Panc1 (cell line): ENCODE data around the gene DIPK1B. TPM values are rescaled to one million over a fixed set of nuclear protein-coding genes. Genes with fewer than 3 reads are reported as not detected.

Experiments
- ATAC-seq: fragments of 200-7000 bp; cut with Tn5 transposase; 2 replicates; pipeline ENCODE4 v1.9.1; 2020; ENCODE audit warnings: mild to moderate bottlenecking, moderate library complexity
- BruUV-seq: library from RNA; stranded (reverse); fragments of 400-500 nt; replicated peaks from 2 replicates; lab custom pipeline; 2021; lab: Mats Ljungman, UMichigan
- CTCF ChIA-PET: fragments of 300-600 bp; sonication (Branson Sonifier 250); formaldehyde crosslinking; loops from one replicate; lab custom pipeline; 2022; ENCODE audit warnings: antibody characterized with exemption; lab: Charles Lee
- POLR2A ChIA-PET: fragments of 300-600 bp; sonication (Branson Sonifier 250); formaldehyde crosslinking; loops from one replicate; lab custom pipeline; 2022; ENCODE audit warnings: antibody characterized with exemption; lab: Charles Lee
- DNase-seq: peaks from one replicate; pipeline ENCODE4 v3.0.0-alpha.2; 2010; ENCODE audit warnings: low read depth, low spot score
- H3K27ac ChIP-seq: 2 replicates; pipeline ENCODE4 v1.5.1; 2011; ENCODE audit warnings: mild to moderate bottlenecking, low read length, inconsistent platforms
- H3K27me3 ChIP-seq: fragments of 200-500 bp; sonication (Bioruptor generic); 2 replicates; pipeline ENCODE4 v1.6.0; 2014; ENCODE audit warnings: low read length, inconsistent platforms; ENCODE audit not compliant: control insufficient read depth, insufficient read depth
- H3K36me3 ChIP-seq: fragments of 200-500 bp; sonication (Bioruptor generic); 2 replicates; pipeline ENCODE4 v1.5.1; 2014; ENCODE audit warnings: inconsistent platforms, mild to moderate bottlenecking, low read length, moderate library complexity; ENCODE audit not compliant: control insufficient read depth, insufficient read depth
- H3K4me1 ChIP-seq: 2 replicates; pipeline ENCODE4 v1.5.1; 2011; ENCODE audit warnings: inconsistent platforms, mild to moderate bottlenecking, low read length, moderate library complexity; ENCODE audit not compliant: control insufficient read depth, insufficient read depth
- H3K4me3 ChIP-seq, 2 experiments: 2 replicates each; pipeline ENCODE4 v1.5.1; 2011 to 2012; ENCODE audit warnings: low read depth in 2 of 2, low read length in 2 of 2, mild to moderate bottlenecking in 2 of 2, inconsistent platforms in 1 of 2, moderate library complexity in 1 of 2
- H3K9me3 ChIP-seq: fragments of 200-500 bp; sonication (Bioruptor generic); 2 replicates; pipeline ENCODE4 v1.5.1; 2014; ENCODE audit warnings: low read depth, mild to moderate bottlenecking, inconsistent platforms, low read length, moderate library complexity; ENCODE audit not compliant: control insufficient read depth, insufficient read depth
- CTCF ChIP-seq: fragments of 450-650 bp; IDR thresholded peaks from 2 replicates; pipeline ENCODE4 v1.5.1; 2017; ENCODE audit warnings: mild to moderate bottlenecking
- POLR2AphosphoS5 ChIP-seq: IDR thresholded peaks from 2 replicates; pipeline ENCODE4 v1.6.1; 2012; ENCODE audit warnings: mild to moderate bottlenecking, low read depth, low read length, moderate library complexity
- REST ChIP-seq, 2 experiments: IDR thresholded peaks; 2 replicates each; pipeline ENCODE4 v1.6.1; 2011 to 2012; ENCODE audit warnings: low read depth in 2 of 2, control low read depth in 1 of 2, low read length in 1 of 2, mild to moderate bottlenecking in 1 of 2, moderate library complexity in 1 of 2; ENCODE audit not compliant: insufficient read depth in 1 of 2
- SIN3A ChIP-seq: IDR thresholded peaks from 2 replicates; pipeline ENCODE4 v1.6.1; 2012; ENCODE audit warnings: low read depth, mild to moderate bottlenecking, low read length, moderate library complexity, borderline replicate concordance; ENCODE audit not compliant: insufficient read depth
- TCF7L2 ChIP-seq: IDR thresholded peaks from 2 replicates; pipeline ENCODE4 v1.6.1; 2011; ENCODE audit warnings: mild to moderate bottlenecking, low read depth, low read length, inconsistent platforms
- in situ Hi-C: cut with HindIII; loops from 2 replicates; pipeline ENCODE4 v1.10.0; 2016; ENCODE audit warnings: low sequenced_read_pairs, low pct_unique_long_range_greater_than_20kb
- intact Hi-C: fragments of 100-400 bp; cut with micrococcal nuclease; formaldehyde crosslinking; loops from one replicate; pipeline ENCODE4 v1.10.0; 2022; ENCODE audit not compliant: unreplicated experiment
- total RNA-seq: library from RNA; stranded (reverse); gene quantifications from one replicate; pipeline ENCODE4 v1.2.1, GENCODE V29; 2021; ENCODE audit not compliant: unreplicated experiment

Gene DIPK1B
- total RNA-seq, 1 experiment from 2014 or later: 10.6 TPM

- Histone ChIP-seq H3K27ac (no peak overlapping the region), H3K36me3 (no peaks in the 10 kb centered on the region), H3K27me3 (no peaks in the 10 kb centered on the region), H3K4me1 (0 out of 2 replicates have a peak, but pooled peaks cover 3% of the 10 kb centered on the region), H3K4me3 (no peak overlapping the region), H3K9me3 (no peaks in the 10 kb centered on the region)
- intact Hi-C loops (no loop called here), in situ Hi-C loops (no loop called here)
- no peak for ATAC-seq
- ChIA-PET CTCF (no interaction called here), POLR2A (no interaction called here)
- TF ChIP-seq CTCF (no peak), POLR2AphosphoS5 (no peak), SIN3A (no peak), REST (IDR thresholded peaks at IDR 0.05; ENCODE audit: insufficient read depth in 1 of 2, low read depth in 2 of 2, low read length in 1 of 2) (no peak), TCF7L2 (no peak)
- BruUV-seq: no TSS peak
- DNase-seq: no peak
Observed at GRCh38 chr9:136756836-136757235, 44.5 kb downstream of the DIPK1B start.

- Histone ChIP-seq H3K4me1 (peaks cover 3% of the 10 kb centered on the region; the same call in 1 of the 2 replicates), H3K36me3 (no peaks in the 10 kb centered on the region), H3K9me3 (no peaks in the 10 kb centered on the region), H3K4me3 (no peak overlapping the region), H3K27me3 (no peaks in the 10 kb centered on the region), H3K27ac (no peak overlapping the region)
- in situ Hi-C loops (no loop called here), intact Hi-C loops (no loop called here)
- ChIA-PET POLR2A (no interaction called here), CTCF (interaction anchor here (0.6 to 0.9 kb wide), 2 partner anchors 9 to 37 kb away, joined by 3 to 6 read pairs; no protein-coding TSS in a partner anchor)
- BruUV-seq: no TSS peak
- DNase-seq: no peak
- TF ChIP-seq CTCF: no peak
- no peak for TF ChIP-seq TCF7L2
- TF ChIP-seq SIN3A: no peak
- no peak for TF ChIP-seq POLR2AphosphoS5
- TF ChIP-seq REST (IDR thresholded peaks at IDR 0.05; ENCODE audit: insufficient read depth in 1 of 2, low read depth in 2 of 2, low read length in 1 of 2): no peak
- no peak for ATAC-seq
Observed at GRCh38 chr9:136757328-136757727, 45.0 kb downstream of the DIPK1B start.
